Fibroblast of lung (primary cell): ENCODE results near the gene NFASC. TPM values are rescaled to one million over a fixed set of nuclear protein-coding genes. Genes with fewer than 3 reads are reported as not detected.

Experiments
- DNase-seq, 2 donors: peaks; one replicate each; pipeline versions ENCODE4 v3.0.0 to v3.0.0-alpha.2; 2010; ENCODE audit warnings: low read depth in 2 of 2
- H2AFZ ChIP-seq: 2 replicates; pipeline ENCODE4 v1.5.1; 2012; ENCODE audit warnings: low read length, control low read depth, inconsistent platforms
- H3K27ac ChIP-seq: 2 replicates; pipeline ENCODE4 v1.5.1; 2011; ENCODE audit warnings: low read length, control low read depth; ENCODE audit not compliant: insufficient read depth
- H3K27me3 ChIP-seq: 2 replicates; pipeline ENCODE4 v1.5.1; 2011; ENCODE audit warnings: mild to moderate bottlenecking, low read length; ENCODE audit not compliant: control insufficient read depth, insufficient read depth
- H3K36me3 ChIP-seq: 2 replicates; pipeline ENCODE4 v1.5.1; 2011; ENCODE audit warnings: low read length; ENCODE audit not compliant: control insufficient read depth, insufficient read depth
- H3K4me1 ChIP-seq: 2 replicates; pipeline ENCODE4 v1.5.1; 2011; ENCODE audit warnings: low read length; ENCODE audit not compliant: control insufficient read depth, insufficient read depth; ENCODE audit errors: extremely low read depth
- H3K4me2 ChIP-seq: 2 replicates; pipeline ENCODE4 v1.5.1; 2011; ENCODE audit warnings: low read length, control low read depth; ENCODE audit not compliant: insufficient read depth; ENCODE audit errors: extremely low read depth
- H3K4me3 ChIP-seq, 4 experiments: fragments of 200-600 bp in 1 of 4; sonication (generic) in 1 of 4; replicated peaks in 1 of 4; 2 replicates each; pipeline ENCODE4 v1.5.1; 2011 to 2016; ENCODE audit warnings: low read length in 4 of 4, low read depth in 3 of 4, mild to moderate bottlenecking in 3 of 4, control low read depth in 2 of 4, inconsistent platforms in 1 of 4, mixed read lengths in 1 of 4; ENCODE audit not compliant: insufficient read depth in 1 of 4; ENCODE audit errors: control extremely low read depth in 1 of 4
- H3K79me2 ChIP-seq: 2 replicates; pipeline ENCODE4 v1.5.1; 2012; ENCODE audit warnings: mild to moderate bottlenecking, low read length, inconsistent platforms; ENCODE audit not compliant: control insufficient read depth, insufficient read depth
- H3K9ac ChIP-seq: 2 replicates; pipeline ENCODE4 v1.5.1; 2011; ENCODE audit warnings: mild to moderate bottlenecking, low read length, control low read depth; ENCODE audit not compliant: insufficient read depth
- H3K9me3 ChIP-seq: 2 replicates; pipeline ENCODE4 v1.5.1; 2012; ENCODE audit warnings: low read depth, low read length; ENCODE audit not compliant: control insufficient read depth, insufficient read depth
- H4K20me1 ChIP-seq: 2 replicates; pipeline ENCODE4 v1.5.1; 2011; ENCODE audit warnings: low read length; ENCODE audit not compliant: control insufficient read depth, insufficient read depth; ENCODE audit errors: extremely low read depth
- CTCF ChIP-seq, 2 donors: IDR thresholded peaks in 1 of 2; conservative IDR thresholded peaks in 1 of 2; 1 replicate in 1 of 2; 2 replicates in 1 of 2; pipeline ENCODE4 v1.5.1; 2011 to 2012; ENCODE audit warnings: low read length in 2 of 2, control low read depth in 1 of 2, inconsistent platforms in 1 of 2, low read depth in 1 of 2, mild to moderate bottlenecking in 1 of 2
- EZH2 ChIP-seq: IDR thresholded peaks from 2 replicates; pipeline ENCODE4 v1.5.1; 2012; ENCODE audit warnings: low read length, control low read depth, mild to moderate bottlenecking; ENCODE audit errors: missing control alignments
- polyA plus RNA-seq, 2 donors: library from polyadenylated mRNA; depleted of rRNA in 1 of 2; stranded (reverse) in 1 of 2; unstranded in 1 of 2; fragments of >200 nt; gene quantifications; 2 replicates each; pipeline ENCODE4 v1.2.1, GENCODE V29; 2011 to 2012; ENCODE audit warnings: missing spikeins in 1 of 2
- total RNA-seq: library from RNA; depleted of rRNA; stranded (reverse); fragments of >200 nt; gene quantifications from 2 replicates; pipeline ENCODE4 v1.2.1, GENCODE V29; 2014

Gene NFASC
- total and polyA plus RNA-seq, 2 donors (not counting 1 experiment from before 2014, with no cell fraction given): 13.4 to 16.5 TPM

- Histone ChIP-seq H4K20me1 (no peaks in the 10 kb centered on the region), H3K36me3 (peaks cover 2% of the 10 kb centered on the region), H3K4me3 (no peak overlapping the region), H3K27me3 (no peaks in the 10 kb centered on the region), H3K4me2 (no peak overlapping the region), H3K9ac (no peak overlapping the region), H3K79me2 (no peaks in the 10 kb centered on the region), H3K4me1 (no peaks in the 10 kb centered on the region), H3K9me3 (no peaks in the 10 kb centered on the region), H3K27ac (no peak overlapping the region), H2AFZ (no peak overlapping the region)
- no peak for TF ChIP-seq EZH2
- TF ChIP-seq CTCF (conservative IDR thresholded peaks at IDR 0.05 in 1 of 2, IDR thresholded peaks at IDR 0.05 in 1 of 2; ENCODE audit: low read depth in 1 of 2, low read length in 2 of 2): no peak
- DNase-seq: no peak
These were observed 117.5 kb downstream of the NFASC start for GRCh38 chr1:204988196-204988595.

DNA sequence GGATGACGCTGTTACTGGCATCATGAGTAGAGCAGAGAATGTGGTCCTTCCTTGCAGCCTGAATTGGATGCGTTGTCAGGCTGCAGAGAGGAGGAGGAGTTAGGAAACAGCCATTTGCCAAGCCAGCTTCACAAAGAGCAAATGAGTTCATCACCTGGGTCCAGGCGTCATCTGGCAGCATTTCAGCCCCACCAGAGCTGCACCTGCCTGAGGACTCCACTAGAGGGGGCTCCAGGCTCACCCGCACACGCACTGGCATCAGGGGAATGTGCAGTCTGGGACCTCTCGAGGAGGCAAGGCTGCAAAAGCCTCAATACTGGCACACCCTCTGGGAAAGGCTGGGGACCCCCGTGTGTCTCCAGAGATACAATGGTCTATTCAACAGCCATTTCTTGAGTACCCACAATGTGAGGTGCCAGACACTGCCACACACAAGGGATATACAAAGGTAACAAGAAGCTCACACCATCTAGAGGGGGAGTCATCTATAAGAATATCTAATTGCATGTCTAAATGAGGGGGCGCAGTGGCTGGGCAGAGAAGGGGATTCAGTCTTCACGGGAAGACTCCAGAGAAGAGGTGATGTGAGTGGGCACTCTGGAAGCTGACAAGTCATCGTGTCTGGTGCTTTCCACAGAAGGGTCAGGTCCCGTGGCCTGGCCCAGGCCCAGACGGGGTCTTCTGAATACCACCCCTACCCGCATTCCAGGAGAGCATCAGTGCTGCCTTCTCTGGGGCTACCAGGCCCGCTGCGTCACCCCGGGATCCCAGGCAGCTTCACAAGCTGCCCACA, 118.8 kb downstream of the NFASC start:
- peak; percentile 59 to 75 for DNase-seq
- H3K27ac ChIP-seq: no peak overlapping the region
- peaks cover 4% of the 10 kb centered on the region for H3K36me3 ChIP-seq
- no peaks in the 10 kb centered on the region for H4K20me1 ChIP-seq
- H3K4me2 ChIP-seq: no peak overlapping the region
- no peak for TF ChIP-seq EZH2
- TF ChIP-seq CTCF (conservative IDR thresholded peaks at IDR 0.05 in 1 of 2, IDR thresholded peaks at IDR 0.05 in 1 of 2; ENCODE audit: low read depth in 1 of 2, low read length in 2 of 2): peak; percentile 89 to 95
- H2AFZ ChIP-seq: no peak overlapping the region
- H3K9ac ChIP-seq: no peak overlapping the region
- no peak overlapping the region for H3K4me3 ChIP-seq
- H3K27me3 ChIP-seq: no peaks in the 10 kb centered on the region
- no peaks in the 10 kb centered on the region for H3K79me2 ChIP-seq
- H3K9me3 ChIP-seq: no peaks in the 10 kb centered on the region
- no peaks in the 10 kb centered on the region for H3K4me1 ChIP-seq

DNA sequence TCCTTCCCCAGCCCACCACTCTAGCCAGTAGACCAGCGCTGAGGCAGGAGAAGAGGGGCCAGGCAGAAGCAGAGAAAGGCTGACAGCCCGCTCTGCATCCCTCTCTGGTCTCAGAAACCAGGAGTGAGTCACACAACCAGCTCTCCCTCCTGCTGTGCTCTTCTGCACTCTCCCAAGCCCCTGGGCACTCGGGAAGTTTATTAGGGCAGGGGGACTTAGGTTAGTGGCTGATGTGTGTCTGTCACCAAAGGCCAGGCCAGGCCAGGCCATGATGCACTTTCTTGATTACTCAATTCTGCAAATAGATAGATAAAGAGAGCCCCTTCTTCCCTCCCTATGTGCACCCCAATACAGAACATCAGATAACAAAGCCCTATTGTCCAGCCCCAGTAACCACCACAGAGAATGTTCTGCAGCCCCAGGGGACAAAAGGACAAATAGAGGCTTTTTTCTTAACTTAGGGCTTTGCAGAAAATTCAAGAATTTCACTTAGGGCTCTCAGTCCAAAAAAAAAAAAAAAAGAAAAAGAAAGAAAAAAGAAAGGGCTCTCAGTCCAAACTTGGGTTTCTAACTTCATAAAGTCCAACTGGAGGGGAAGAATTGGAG, 119.5 kb downstream of the NFASC start:
- Histone ChIP-seq H3K27ac (no peak overlapping the region), H2AFZ (no peak overlapping the region), H3K4me1 (no peaks in the 10 kb centered on the region)

More for the DNA sequence above, 119.5 kb downstream of the NFASC start:
- Histone ChIP-seq H3K27me3 (no peaks in the 10 kb centered on the region), H3K36me3 (peaks cover 4% of the 10 kb centered on the region), H3K9me3 (no peaks in the 10 kb centered on the region), H3K4me2 (no peak overlapping the region), H3K4me3 (no peak overlapping the region), H3K79me2 (no peaks in the 10 kb centered on the region), H3K9ac (no peak overlapping the region), H4K20me1 (no peaks in the 10 kb centered on the region)
- TF ChIP-seq CTCF (conservative IDR thresholded peaks at IDR 0.05 in 1 of 2, IDR thresholded peaks at IDR 0.05 in 1 of 2; ENCODE audit: low read depth in 1 of 2, low read length in 2 of 2) (no peak), EZH2 (no peak)
- no peak for DNase-seq
